Stimulated activated CD8-positive, alpha-beta memory T cell treated with anti-CD3 and anti-CD28 coated beads, Interleukin-15, amount 100 ng/mL, for 4 hours (primary cell): ENCODE measurements around the gene IPO4.

Source experiments
- DNase-seq, 2 donors: peaks; one replicate each; pipeline ENCODE4 v3.0.0-alpha.2; 2020; ENCODE audit warnings: low read depth in 2 of 2

Gene IPO4

DNA sequence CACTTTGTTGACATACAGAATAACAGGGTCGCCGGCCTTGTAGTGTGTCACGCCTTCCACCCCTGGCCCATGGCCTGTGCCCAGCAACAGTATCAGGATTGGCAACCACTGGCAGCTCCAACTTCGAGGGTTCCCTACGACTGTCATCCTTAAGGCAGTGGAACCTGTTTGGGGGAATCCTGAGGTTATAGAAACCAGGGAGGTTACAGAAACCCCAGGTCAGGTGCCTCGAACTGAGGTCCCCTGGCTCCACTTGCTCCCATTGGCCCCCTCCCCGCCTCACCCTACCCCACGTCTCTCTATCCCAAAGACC, 6.2 kb upstream of the IPO4 start:
- DNase-seq = no peak

DNA sequence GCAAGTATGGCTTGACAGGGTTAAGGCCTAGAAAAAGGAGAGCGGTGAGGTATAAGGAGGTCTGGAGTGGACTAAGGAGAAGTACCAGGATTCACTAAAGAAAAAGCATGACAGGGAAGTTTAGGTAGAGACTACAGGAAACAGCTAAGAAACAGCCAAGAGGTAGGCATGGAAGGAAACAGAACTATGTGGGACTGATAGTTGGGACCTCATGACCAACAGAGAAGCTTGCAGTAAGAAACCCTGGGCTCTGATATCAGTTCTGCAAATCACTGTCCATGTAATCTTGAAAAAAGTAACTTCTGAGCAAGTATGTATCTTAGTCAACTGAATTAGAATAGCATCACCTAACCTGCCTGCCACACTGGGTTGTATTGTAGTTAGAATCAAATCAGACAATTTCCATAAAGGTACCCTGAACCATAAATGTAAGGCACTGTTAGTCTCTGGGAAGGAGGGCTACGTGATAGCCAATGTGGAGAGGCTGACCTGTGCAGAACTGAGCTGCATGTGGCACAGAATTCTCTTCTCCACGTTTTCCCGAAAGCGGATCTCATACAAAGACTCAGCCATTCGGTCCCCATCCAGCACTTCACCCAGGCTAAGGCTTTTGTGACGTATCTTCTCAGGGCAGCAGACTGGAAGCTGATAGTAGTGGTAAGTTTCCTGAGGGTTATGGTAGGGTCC, 5.7 kb upstream of the IPO4 start:
- no peak for DNase-seq

DNA sequence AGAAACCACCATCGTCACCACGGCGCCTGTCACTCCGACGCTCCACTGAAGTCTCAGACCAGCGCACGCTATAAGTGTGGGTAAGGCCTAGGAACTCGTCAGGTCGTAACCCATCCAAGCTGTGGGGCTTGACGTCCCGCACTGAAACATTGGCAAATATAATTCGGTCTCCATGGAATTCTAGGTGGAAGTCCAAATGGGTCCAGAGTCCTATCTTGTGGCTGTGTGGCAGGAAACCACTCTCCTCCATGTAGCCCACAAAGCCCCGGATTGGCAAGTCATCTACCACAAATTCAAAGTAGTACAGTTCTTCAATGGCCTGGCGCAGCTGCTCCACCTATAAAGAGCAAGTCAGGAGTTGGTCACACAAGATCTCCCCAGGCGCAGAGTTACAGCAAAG, 4.3 kb upstream of the IPO4 start:
- no peak for DNase-seq

DNA sequence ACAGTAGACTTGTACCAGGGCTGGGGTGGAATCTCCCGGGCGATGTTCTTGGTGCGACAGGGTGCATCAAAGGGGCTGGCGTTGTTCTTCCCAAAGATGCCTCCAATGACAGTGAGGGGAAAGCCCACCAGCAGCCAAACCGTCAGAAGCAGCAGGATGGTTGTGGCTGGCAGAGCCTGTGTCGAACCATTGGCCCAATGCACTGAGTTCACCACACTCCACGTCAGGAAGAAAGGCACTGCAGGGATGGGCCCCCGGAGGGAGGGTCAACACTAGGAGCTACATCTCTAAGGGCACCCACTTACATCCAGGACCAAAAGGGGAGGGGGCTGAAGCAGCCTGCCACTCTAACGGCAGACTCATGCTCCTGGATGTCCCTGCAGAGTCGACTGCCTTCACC, 1.8 kb upstream of the IPO4 start:
- no peak for DNase-seq

DNA sequence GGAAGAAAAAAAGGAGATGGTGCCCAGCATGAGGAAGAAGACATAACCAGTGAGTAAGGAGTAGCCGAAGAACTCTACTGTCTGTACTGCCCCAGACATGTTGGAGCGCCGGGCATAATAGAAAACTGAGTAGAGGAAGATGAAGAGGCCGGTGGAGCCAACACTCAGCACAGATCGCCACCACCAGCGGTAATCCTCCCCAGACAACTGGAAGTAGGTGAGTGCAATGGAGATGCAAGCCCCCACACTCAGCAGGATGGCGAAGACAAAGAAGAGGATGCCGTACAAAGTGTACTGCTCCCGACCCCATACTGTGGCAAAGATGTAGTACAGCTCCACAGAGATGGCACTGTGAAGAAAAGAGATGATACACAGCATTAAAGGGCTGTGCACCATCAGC, 844 bp upstream of the IPO4 start:
- no peak for DNase-seq

DNA sequence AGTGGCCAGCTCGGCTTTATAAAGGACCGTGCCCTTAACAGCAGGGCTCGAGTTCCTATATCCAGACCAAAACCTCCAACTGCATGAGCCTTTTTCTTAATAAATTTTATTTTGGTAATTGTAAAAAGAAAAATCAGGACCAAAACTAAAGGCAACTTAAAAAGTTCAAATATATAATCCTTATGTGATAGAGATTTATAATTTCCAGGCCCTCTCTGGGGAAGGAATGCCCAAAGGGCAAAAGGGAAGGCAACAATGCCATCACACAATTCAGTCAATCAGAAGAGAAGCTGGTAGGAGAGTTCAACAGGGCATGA, 401 bp upstream of the IPO4 start:
- DNase-seq = no peak

DNA sequence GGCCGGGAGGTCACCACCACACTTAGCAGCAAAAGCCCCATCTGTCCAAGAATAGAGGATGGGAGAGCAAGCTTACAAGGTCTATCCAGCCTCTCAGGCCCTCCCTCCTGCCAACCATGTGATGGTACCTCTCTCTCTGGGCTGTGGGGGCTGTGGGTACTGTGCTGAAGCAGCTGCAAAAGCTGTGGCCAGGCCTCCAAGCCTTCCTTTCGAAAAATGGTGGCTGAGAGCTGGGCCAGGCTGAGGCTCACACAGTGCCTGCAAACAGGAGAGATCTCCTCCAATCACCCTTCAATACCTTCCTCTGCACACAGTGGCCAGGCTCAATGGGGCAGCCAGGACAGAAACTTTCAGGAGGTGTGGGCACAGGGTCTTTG, 1.1 kb downstream of the IPO4 start:
- DNase-seq = no peak

DNA sequence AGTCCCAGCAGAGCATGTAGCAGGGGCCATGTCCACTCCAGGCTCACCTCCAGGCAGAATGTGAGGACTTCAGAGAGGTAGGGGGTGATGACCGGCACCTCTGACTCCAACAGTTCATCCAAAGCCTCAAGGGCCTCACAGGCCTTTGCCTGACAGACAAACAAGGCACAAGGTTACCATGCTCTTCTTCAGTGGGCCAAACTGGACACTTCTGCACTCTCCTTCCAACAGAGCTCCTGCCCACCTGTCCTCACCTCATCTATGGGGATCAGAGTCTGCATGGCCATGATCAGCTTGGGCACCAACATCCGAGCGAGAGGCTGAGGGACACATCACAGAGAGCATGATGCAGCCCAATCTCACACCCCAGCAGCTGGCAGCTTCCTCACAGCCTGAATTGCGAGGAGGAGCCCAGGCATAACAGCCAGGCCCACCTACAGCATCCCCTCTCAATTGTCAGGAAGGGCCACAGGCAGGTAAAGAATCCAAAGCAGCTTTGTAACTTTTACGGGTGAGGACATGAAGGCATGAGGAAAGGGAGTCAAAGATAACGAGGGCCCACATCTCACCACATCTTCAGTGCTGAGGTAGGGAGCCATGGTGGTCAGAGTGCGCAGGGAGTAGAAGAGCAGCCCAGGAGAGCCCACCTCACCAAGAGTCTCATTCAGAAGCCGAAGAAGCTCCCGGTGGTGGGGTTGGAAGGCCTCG, 1.6 kb downstream of the IPO4 start:
- no peak for DNase-seq

DNA sequence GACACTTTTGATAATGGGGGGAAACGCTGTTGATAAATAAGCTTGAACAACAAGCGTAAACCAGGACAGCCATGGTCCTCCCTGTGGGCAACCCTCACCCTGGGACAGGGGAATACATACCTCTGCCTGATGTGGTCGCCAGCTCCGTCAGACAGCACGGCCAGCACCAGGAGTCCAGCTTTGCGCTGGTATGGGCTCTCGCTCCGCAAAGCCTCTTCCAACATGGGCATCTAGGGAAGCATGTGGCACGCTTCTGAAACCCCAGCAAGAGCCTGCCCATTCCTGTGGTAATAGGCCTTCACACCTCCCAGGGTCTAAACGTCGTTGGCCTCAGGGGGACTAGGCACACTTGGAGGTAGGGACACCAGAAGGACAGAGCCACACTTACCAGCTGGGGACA, 2.9 kb downstream of the IPO4 start:
- DNase-seq = no peak

DNA sequence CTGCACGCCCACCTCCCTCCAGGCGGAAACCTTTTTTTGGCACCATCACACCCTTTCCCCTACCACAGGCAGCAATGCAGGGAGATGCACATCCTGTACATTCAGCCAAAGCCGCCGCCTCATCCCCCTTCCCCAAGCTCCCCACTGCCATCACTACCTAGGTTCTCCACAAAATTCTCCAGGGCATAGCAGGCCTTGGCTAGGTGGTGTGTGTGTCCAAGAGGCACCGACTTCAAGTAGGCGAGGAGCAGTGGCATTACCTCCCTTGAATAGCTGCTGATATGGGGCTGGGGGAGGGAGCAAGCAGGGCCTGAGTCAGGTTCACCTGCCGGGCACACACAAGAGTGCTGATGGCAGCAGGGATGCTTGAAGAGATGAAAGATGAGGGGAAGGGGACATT, 3.6 kb downstream of the IPO4 start:
- DNase-seq = no peak

DNA sequence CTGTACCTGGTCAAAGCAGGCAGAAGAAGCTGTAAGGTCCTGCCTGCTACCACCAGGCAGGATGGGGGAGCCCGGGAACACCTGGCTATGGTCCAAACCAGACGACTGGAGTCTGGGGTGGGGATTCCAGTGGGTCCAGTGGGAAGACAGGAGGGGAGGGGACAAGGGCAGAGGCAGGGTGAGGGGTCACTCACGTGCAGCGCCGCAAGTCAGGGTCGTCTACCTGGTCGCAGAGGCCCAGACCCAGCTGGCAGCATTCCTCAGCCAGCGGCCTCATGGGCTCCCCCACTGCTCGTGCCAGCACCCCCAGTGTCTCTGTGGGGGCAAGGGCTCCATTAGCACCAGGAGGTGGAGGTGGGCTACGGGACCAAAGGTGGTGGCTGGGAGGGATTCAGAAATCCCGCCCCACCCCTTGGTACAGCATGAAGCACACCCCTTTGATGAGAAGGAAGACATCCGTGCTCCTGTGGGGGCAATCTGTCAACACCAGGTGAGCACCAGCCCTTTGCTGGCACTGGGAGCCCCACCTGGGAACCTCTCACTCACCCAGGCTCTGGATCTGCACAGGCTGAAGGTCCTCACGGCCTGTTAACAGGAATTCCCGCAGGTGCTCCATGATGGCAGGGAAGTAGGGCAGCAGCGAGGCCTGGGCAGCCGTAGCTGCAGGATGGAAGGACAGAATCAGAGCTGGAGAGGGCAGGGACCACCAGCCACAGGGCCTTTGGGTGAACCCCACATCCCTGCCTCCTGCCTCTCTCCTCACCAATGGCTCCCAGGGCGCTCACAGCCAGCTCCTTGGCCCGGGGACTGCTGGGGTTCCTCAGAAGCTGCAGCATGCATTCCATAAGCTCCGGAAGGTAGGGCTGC, 4.3 kb downstream of the IPO4 start:
- no peak for DNase-seq

DNA sequence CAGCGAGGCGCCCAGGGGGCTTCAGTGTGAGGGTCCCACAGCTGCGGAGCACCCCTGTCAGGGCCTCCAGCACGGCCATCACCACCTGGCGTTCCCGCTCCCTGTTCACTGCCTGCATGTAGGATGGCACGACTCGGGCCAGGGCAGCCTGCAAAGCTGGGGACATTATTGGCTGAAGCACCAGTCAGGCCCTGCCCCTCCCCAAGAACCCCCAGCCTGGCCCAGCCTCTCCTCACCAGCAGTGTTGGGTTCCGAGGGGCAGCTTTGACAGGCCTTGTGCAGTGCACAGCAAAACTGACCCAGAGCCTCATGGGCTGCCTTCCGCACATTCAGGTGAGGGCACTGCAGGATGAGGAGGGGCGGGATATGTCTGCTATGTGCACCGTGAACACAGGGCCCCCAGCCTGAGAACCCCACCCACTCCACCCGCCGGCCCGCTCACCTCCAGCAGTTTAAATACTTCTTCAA, 5.6 kb downstream of the IPO4 start:
- no peak for DNase-seq

DNA sequence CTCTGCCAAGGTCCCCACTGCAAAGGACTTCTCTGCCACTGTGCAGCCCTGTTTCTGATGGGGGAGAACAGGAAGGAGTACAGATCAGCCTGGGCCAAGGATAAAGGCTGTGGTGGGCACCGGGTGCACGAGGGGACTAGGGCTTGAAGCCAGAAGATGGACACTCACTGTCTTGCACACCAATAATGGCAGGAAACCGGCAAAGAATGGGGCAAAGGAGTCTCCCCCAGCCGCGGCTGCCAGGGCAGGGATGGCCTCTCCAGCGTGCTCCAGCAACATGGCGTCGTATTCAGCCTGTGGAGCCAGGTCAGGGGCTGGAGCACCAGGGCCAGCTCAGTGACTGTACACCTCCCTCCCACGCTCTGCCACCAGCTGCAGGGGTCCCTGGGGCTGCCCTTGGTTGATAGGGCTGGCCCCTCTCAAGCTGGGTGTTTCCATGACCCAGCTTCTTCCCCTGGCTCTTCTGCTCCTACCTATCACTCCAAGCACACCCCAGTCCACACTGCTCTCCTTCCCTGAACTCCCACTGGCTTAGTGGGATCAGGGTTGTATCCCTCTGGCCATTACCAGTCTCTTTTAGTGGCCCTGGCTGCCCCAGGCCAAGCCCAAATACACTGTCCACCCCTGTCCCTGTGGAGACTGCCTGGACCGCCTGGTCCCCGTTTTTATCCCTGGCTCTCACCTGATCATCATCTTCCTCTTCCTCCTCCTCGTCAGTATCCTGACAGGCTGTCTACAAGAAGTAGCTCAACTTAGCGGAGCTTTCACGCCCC, 6.3 kb downstream of the IPO4 start:
- no peak for DNase-seq

DNA sequence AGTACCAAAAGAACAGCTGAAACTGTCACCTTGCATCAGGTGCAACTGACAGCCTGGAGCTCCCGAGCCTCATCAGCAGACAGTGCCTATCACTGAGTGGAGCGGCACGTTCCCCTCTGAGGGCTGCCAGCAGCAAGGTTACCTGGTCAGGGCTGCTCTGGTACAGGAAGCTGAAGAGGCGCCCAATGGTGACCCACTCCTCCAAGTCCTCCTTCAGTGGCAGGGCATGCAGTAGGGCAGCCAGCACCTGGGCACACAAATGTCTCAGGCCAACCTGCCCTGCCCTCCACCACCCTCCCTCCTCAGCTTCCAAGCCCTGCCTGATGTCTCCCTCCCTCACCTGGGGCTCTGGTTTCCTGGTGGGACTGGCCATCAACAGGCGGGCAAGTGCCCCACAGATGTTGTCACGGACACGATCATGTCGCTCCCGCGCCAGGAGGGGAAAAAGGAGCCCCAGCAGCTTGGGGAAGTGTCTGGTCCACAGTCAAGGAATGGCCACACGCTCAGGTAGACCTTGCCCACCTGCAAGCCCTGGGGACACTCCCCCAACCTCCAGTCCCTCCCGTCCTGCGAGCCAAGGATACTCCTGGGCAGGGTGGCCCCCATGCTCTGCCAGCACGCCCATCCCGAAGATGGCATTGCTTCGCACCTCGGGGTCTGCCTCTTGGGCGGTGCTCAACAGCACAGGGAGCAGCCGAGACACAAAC, 7.1 kb downstream of the IPO4 start:
- no peak for DNase-seq

DNA sequence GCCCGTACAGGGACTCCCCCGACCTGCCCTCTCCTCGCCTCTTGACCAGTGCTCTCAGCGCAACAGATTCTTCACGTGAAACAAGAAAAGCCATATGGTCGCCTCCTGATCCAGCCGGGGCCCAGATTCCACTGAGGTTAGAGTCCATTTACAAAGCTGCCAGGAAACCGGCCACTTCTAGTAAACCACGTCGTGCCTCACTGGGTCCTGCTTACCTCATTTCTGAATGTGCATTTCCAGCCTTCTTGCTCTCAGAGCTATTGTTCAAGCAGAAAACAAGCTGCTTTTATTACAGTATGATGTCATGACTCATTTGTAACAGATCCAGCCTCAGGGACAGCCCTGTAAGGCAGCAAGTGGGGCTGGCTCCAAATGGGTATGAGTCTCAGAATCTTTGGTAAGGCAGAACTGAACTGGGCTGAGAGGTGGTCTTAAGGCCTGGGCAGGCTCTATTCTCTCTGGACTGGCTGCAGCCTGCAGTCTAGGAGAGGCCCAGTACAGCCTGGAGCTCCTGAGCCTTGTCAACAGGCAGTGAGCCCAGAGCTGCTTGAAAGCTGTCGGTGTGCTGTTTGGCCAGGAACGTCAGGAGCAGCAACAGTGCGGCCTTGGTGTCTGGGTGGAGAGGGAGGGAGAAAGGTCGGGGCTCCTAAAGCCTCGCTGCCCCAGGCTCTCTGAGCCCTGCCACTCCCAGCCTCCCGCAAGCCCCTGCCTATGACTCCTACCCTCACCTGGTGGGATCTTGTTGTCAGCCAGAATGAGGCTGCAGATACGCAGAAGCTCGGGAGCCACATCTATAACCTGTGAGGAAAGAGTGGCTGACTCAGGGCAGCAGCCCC, 8.4 kb downstream of the IPO4 start:
- no peak for DNase-seq

DNA sequence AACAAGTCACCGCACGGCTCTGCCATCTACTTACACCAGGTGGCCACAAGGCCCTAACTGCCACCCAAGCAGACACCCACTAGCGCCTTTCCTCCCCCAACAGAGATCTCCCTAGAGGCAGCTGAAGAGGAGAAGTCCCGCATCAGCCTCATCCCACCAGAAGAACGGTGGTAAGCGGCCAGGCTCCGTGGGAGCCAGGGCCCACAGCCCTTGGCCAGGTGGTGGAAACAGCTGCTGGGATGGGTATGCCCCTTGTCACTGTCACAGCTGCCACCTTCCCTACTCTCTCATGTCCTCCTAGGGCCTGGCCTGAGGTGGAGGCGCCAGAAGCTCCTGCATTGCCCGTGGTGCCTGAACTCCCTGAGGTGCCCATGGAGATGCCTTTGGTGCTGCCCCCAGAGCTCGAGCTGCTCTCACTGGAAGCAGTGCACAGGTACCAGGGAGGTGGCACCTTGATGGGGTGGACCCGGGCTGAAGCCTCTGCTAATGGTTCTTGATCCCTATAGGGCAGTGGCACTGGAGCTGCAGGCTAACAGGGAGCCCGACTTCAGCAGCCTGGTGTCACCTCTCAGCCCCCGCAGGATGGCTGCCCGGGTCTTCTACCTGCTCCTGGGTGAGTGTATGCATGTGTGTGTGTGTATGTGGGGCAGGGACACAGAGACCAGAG, 9.2 kb downstream of the IPO4 start:
- no peak for DNase-seq

DNA sequence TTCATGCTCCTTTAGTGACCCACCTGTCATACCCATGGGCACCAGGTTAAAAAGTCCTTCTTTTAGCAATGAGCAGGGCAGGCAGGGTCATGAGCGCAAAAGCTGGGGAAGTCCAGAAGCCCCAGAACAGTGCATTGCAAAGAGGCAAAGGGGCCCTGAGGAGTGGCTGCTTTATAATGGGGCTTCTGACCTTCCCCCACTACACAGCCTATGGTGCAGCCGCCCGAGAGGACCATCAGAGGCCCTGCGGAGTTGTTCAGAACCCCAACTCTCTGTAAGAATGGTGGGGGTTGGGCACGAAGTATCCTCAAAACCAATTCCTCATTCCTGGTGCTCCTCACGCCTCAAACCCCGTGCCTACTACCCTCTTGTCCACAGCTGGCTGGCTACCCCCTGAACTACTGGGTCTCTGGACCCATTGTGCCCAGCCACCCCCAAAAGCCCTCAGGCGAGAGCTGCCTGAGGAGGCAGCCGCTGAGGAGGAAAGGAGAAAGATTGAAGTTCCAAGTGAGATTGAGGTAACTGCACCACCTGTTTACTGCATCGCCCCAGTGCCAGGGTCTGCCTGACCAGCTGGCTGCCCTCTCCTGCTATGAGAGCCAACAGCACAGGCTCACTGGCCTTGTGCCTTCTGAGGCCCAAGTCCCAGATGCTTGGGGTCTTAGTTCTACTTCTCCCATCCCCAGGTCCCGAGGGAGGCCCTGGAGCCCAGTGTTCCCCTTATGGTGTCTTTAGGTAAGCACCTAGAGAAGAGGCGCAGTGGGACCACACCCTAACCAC, 10.0 kb downstream of the IPO4 start:
- no peak for DNase-seq

DNA sequence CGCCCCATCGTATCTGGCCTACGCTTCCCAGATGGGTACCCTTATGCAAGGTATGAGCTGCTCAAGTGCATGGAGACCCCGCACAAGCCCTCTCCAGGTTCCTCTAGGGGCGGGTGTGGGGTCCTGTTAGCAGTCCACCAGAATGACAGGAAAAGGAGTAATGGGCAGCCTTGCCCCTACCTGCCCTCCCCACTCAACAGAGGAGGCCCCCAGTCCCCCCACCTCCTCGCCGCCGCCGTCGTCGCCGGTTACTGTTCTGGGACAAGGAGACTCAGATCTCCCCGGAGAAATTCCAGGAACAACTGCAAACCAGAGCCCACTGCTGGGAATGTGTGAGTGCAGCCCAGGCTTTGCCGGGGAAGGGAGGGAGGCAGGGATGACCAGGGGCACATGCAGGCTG, 10.7 kb downstream of the IPO4 start:
- DNase-seq = no peak

DNA sequence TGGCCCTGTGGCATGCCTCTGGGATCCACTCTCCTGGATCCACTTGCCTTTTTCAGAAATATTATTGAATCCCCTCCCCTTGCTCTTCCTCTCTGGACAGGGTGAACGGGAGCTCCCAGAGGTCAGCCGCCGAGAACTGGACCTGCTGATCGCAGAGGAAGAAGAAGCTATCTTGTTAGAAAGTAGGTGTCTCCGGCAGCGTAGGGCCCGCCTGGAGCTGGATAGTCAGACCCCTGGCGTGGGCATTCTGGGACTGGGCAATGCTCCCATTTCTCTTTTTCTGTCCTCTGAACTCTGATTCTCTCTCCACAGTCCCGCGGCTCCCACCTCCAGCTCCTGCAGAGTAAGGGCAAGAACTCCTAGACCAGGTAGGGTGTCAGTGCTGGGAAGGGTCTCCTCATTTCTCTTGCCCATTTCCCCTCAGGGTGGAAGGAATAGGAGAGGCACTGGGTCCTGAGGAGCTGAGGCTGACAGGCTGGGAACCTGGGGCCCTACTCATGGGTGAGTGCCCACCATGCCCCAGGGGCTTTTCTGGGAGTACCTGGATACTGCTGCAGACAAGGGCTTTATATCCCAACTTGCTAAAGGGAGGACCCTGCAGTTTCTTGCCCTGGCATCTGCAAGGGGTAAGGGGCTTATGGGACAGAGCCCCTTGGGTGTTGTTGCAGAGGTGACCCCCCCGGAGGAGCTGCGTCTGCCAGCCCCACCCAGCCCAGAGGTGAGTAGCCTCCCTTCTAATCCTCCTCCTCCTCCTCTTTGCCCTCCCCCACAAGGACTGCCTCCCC, 11.4 kb downstream of the IPO4 start:
- no peak for DNase-seq
